GM18502 (cell line): Measurements from ENCODE around the gene GCN1.
"Not testable (repeated sequence)": the region's sequence is repeated elsewhere in the genome, so short reads cannot be mapped to it uniquely, and the experiment has no call there.

Experiments
- ATAC-seq: cut with Tn5 transposase; IDR thresholded peaks from one replicate; pipeline ENCODE4 v1.9.1; 2021; ENCODE audit warnings: mild to moderate bottlenecking; ENCODE audit not compliant: unreplicated experiment, poor library complexity

Gene GCN1, protein sequence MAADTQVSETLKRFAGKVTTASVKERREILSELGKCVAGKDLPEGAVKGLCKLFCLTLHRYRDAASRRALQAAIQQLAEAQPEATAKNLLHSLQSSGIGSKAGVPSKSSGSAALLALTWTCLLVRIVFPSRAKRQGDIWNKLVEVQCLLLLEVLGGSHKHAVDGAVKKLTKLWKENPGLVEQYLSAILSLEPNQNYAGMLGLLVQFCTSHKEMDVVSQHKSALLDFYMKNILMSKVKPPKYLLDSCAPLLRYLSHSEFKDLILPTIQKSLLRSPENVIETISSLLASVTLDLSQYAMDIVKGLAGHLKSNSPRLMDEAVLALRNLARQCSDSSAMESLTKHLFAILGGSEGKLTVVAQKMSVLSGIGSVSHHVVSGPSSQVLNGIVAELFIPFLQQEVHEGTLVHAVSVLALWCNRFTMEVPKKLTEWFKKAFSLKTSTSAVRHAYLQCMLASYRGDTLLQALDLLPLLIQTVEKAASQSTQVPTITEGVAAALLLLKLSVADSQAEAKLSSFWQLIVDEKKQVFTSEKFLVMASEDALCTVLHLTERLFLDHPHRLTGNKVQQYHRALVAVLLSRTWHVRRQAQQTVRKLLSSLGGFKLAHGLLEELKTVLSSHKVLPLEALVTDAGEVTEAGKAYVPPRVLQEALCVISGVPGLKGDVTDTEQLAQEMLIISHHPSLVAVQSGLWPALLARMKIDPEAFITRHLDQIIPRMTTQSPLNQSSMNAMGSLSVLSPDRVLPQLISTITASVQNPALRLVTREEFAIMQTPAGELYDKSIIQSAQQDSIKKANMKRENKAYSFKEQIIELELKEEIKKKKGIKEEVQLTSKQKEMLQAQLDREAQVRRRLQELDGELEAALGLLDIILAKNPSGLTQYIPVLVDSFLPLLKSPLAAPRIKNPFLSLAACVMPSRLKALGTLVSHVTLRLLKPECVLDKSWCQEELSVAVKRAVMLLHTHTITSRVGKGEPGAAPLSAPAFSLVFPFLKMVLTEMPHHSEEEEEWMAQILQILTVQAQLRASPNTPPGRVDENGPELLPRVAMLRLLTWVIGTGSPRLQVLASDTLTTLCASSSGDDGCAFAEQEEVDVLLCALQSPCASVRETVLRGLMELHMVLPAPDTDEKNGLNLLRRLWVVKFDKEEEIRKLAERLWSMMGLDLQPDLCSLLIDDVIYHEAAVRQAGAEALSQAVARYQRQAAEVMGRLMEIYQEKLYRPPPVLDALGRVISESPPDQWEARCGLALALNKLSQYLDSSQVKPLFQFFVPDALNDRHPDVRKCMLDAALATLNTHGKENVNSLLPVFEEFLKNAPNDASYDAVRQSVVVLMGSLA (N-terminal part only)

DNA sequence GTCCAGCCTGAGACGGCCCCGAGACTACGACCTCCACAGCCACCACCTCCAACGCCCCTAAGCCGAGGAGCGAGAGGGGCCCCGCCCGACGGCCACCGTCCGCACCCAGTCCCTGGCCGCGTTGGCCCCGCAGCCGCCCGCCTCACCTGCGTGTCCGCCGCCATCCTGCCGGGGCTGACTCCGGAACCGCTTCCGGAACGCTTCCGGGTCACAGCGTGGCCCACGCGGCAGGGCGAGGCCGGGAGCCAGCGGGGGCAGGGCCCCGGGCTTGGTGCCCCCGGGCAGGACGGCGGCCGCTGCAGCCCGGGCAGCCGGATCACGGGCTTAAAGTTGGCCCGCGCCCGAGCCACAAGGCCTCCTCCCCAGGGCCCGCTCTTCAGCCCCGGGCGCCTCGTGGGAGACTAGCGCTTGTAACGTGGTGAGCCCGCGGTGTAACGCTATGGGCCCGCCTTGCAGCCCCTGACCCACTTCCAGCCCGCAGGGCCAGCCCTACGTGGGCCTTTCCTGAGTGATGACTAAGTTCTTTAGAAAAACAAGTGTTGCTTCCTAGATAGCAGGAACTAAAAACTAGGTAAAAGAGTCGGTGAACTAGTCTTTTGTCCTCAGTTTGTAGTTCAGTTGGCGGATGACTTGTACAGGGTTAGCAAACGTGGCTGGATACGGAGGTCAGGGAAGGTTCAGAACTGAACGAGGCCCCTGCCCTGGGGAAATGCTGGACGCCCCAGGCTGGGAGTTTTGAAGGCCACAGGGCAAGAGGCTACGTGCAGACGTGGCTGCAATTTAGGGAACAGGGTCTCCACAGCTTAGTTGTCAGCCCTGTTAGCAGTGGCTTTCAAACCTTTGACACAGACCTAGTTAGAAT lies at the start of gene GCN1:
TSS of gene GCN1 (minus strand) at position 182 of the 862 bp plus-strand sequence. CDS start at position 164, 18 bp downstream.
- peak; percentile 78 for ATAC-seq

DNA sequence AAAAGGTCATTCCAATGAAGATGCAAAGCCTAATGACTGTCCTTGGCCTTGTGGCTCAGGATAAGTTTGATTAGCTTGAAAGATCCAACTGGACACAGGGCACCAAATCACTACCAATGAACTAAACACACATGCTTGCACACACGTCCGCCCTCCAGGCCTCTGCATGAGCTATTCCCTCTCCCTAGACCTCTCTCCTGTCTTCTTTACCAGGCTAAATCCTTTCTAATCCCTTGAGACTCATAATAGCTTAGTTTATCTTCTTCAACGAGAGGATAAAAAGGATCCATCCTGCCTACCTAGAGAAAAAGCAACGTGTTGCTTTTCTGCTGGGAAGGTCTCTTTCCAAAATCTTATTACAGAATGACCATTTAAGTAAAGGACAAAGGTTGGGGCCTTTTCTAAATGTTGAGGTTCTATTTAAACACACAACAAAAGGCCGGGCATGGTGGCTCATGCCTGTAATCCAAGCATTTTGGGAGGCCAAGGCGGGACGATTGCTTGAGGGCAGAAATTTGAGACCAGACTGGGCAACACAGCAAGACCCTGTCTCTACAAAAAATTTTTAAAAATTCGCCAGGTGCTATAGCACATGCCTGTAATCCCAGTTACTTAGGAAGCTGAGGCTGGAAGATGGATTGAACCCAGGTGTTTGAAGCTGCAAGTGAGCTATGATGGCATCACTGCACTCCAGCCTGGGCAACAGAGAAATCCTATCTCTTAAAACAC lies 48.6 kb upstream of the GCN1 start:
- no peak for ATAC-seq

DNA sequence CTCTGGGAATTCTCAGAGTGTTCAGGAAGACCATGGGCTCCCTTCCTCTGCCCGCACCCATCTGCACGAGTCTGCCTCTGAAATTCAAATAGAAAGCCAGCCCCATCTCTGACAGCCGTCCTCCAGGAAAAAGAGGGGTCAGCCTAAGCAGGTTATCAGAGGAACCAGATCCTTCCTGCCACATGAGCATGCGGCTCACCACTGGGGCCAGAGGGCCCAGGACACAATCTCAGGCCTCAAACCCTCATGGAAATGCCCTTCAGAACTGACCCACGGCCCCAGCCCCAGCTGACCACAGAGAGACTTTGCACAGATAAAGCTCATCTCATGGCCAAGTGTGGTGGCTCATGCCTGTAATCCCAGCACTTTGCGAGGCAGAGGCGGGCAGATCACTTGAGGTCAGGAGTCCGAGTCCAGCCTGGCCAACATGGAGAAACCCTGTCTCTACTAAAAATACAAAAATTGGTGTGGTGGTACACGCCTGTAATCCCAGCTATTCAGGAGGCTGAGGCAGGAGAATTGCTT lies 47.8 kb upstream of the GCN1 start:
- ATAC-seq, result no peak

DNA sequence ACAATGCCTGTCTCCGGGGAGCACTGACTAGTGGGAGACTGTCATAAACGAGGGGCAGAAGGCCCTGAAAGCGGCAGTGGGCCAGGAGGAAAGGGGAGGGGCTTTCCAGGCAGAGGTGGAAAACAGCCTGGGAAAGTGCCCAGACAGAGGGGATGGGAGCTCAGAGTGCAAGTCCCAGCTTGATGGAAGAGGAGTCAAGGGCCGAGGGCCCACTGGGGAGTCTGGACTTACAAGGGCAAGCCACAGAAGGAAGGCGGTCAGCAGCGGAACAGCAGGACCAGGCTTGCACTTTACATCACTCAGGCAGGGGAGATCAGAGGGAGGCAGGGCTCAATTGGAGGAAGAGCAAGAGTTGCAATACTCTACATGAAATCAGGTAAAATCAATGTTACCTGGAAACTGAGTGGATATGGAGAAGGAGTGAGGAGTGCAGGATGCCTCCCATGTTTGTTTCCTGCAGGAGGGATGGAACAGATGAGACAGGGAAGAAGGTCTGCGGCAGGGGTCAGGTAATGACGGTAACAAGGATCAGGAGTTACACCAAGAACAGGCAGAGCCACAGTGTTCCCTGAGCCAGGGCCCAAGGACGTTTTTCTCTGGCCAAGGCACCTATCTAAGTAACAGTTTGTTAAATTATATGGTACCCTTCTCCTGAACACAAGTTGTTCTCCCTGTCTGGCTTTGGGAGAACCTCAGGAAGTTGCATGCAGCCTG lies 47.2 kb upstream of the GCN1 start:
- ATAC-seq, result no peak

DNA sequence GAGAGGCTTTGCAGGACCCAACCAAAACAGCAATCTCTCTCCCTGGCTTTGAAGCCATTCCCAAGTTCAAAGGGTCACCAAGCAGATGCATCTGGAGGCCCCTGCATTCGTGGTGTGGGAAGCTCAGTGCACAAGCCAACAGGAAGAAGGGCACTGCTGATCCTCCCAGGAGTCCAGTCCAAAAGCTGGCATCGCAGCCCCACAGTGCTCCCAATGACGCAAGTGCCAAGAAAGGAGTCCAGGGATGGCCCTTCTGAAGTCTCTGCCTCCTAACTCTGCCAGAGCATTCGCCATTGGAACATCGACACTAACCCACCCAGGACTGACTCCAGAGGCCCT lies 45.9 kb upstream of the GCN1 start:
- no peak for ATAC-seq

DNA sequence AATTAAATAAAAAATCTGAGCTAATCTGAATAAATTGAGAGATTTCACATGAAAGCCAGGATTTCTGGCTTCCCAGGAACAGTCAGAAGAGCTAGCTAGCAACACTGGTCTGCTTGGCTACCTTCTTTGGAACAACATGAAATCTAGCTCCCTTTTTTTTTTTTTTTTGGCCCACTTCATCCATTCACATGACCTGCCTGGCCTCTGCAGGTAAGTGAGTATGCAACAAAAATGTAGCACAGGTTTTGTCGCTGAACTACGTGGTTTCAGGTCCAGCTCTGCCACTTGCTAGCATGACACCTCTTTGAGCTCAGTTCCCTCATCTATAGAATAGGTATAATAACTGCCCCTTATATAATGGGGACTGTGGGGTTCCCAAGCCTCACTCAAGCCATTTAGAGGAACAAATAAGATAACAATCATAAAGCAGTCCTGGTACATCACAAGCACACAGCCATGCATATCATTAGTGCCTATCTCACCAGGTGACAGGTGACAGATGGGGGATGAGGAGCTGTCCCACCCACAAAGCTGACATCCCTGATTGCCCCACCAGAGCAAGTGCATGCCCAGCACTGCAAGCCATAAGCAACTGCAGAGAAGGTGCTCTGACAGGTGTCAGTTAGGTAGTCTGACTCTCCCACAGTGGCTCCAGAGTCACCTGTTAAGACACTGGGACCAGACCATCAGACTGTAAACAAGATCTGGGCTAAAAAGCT lies 45.4 kb upstream of the GCN1 start:
- ATAC-seq, result no peak

DNA sequence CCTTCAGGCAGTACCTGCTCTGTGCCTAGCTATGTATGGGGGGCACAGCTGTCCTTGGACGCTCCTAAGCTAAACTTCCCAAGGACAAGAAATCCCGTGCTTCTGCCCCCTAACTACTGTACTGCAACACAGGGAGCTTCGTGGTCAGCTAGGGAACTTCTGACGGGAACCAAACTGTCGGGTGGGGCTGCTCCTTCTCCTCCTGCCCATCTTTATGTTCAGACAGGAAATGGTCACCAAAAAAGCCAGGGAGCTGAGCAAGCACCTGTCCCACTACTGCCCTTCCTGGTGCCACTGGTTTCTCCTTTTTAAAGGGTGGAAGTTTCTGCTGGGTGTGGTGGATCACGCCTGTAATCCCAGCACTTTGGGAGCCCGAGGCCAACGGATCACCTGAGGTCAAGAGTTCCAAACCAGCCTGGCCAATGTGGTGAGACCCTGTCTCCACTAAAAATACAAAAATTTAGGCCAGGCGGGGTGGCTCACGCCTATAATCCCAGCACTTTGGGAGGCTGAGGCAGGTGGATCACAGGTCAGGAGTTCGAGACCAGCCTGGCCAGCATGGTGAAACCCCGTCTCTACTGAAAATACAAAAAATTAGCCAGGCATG lies 44.4 kb upstream of the GCN1 start:
- ATAC-seq, result no peak

DNA sequence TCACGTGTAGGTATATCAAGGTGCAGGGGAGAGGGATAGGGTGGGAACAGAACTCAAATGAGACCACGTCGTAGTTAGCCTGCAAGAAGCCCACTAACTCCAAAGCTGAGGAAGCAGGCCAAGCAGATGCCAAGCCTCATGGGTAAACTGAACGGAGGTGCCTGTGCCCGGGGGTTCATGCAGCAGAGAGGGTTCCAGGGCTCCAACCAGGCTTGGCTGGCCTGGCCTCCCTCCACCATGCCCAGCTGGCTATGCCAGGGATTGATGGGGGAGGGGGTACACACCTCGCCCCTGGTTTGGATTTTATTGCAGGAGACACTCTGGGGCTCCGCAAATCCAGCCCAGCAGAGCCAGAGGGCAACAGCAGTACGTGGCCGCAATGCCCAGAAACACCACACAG lies 43.7 kb upstream of the GCN1 start:
- no peak for ATAC-seq

DNA sequence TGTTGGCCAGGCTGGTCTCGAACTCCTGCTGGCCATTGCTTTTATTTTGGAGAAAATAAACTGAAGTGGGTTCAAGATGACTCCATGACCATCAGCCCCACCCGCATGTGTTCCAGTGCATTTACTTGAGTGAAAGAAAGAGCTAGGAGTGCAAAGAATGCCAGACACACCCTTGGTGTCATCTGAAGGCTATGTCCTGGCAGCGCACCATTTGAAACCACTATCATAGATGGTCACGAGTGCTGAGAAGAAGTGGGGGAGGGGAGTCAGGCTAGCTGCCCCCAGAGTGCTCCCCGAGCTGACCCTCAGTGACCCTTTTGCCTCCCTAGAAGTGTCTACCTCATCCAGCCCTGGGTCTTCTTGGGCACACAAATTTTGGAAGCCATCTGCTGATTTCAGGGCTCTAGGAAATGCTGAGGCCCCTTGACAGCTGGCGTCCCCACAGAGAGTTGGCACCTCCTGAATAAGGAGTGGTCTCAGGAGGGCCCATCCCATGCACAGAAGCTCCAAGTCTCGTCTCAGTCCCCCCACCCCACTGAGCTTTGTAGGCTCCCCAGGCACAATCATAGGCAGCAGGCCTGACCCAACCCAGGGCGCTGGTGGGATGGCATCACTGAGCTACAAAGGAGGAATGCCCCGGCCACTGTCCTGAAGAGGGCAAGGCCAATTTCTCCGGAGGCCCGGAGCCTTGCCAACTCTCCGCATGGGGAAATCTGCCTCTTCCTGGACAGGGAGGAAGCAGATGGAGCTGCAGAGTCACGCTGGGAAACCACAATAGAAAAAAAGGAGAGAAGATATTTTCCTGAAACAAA lies 43.1 kb upstream of the GCN1 start:
- no peak for ATAC-seq

DNA sequence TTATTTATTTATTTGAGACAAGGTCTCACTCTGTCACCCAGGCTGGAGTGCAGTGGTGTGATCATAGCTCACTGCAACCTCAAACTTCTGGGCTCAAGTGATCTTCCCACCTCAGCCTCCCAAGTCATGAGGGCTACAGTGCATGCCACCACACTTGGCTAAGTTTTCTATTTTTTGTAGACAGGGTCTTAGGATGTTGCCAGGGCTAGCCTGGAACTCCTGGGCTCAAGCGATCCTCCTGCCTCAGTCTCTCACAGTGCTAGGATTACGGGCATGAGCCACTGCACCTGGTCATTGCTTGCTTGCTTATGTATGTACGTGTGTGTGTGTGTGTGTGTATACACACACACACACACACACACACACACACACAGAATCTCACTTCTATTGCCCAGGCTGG lies 42.3 kb upstream of the GCN1 start:
- not testable (repeated sequence) for ATAC-seq

DNA sequence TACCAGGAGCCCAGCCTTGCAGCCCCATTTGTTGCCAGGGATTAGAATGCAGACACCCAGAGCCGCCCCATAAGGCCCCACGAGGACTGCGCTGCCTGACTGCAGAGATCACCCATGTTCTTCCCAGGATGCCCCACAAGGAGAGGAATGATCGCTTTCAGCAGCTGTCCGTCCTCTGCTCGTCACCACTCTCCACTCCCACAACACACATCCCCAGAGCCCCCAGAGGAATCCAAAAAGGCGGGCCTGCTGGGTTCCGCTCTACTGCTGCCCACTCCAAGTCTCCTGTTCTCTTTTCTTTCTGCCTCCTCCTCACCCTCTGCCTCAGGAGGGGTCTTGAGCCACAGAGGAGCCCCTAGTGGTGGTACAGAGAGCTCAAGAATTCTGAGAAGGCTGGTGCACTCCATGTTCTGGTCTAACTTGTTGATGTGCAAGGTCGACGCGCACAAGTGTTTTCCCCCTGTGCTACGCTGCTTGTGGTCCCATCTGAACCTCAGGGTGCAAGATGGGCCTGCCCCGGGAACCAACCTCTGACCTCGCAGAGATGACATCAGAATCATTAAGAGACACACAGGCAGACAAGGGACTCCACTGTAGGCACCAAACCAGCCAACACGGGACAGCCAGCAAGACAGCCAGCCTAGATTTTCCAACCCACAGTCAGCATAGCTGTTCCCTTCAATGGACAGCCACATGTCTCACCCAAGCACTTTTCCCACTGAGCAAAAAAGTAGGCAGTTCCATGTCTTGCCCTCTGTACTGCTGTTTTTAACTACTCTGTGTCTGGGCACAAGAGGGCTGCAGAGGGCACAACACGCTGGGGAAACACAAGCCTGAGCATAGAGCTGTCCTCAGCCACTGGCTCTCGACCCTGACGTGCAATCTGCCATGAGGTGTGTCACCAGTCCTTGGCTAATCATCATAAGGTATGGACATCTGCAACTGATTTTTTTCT lies 41.1 kb upstream of the GCN1 start:
- ATAC-seq, result no peak

DNA sequence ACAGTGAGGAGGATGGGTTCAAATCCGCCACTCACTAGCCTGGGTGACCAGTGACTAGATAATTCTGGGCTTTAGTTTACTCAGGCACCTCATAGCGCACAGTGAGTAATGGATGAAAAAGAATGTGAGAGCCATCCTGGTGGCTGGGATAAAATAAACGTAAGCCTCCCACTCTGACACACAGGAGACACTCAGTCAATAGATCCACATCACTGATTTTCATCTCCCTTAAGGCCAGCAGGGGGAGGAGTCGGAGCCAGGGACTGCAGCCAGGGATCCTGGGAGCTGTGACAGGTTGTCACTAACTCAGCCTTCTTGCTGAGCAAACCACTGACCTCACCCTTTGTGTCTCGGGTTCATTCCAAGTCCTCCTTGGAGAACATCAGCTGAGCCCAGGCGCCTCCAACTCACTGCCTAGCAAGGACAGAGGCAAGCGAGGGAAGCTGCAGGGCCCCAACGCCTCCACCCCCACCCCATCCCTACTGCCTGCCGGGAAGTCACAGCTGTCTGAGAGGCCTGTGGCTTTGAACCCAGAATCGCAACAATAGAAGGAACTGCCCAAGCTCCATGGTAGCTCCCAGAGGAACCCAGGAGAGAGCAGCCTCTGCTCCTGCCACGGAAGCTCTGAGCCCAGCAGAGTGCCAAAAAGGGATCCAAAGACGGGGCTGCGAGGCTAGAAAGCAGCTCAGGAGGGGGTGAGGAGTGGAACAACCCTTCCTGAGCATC lies 40.3 kb upstream of the GCN1 start:
- ATAC-seq, result no peak

DNA sequence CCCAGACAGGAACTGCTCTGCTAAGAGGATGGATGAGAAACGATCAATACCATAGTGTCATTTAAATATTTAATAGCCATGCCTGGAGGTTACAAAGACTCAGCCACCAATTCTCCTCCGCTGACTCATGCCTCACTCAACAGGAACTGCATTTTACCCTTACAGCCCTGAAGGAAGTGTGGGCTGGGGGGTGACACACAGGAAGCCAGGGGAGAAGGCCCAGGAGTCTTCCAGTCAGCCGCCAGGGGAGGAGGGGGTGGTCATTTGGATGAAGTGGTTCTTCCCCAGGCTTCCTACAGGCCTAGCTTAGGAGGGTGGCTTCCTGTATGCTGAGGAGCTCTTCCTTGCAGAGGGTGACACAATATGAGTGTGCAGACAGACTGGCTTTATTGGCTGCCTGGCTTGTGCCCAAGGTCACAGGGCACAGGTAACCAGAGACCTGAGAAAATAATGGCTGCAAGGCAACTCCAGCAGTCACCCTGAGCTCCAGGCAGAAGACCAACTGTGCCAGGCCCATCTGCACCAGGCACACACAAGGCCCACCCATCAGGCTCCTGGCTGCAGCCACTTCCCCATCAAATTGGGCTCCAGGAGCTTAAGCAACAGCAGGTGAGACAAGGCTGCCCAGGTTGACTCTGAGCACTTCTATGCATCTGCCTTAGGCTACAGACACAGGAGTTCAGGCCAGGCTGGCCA lies 36.9 kb upstream of the GCN1 start:
- ATAC-seq, result no peak

DNA sequence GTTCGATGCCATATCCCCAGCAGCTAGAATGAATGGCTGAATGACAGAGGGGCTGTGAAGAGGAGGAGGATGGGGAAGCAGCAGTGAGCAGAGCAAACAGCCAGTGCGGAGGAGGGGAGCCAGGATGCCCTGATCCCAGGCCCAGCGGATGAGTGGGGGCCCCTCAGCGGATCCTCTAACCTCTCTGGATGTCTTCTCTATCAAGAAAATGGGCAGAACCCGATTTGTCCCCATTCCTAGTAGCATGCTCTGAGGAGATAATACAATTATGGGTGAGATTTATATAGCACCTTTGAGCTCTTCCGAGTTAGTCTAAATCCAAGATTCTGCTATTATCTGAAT lies 36.4 kb upstream of the GCN1 start:
- no peak for ATAC-seq
